H1 (cell line): ENCODE results near the gene ARPP21. TPM values are rescaled to one million over a fixed set of nuclear protein-coding genes. Genes with fewer than 3 reads are reported as not detected.

ENCODE experiments used
- CTCF ChIA-PET: fragments of 300-600 bp; sonication (Branson Sonifier 250); formaldehyde crosslinking; loops from one replicate; lab custom pipeline; 2021; ENCODE audit not compliant: partially characterized antibody; lab: Charles Lee
- POLR2A ChIA-PET: fragments of 300-600 bp; sonication (Branson Sonifier 250); formaldehyde crosslinking; loops from one replicate; lab custom pipeline; 2021; ENCODE audit warnings: inconsistent platforms; ENCODE audit not compliant: partially characterized antibody; lab: Charles Lee
- DNase-seq, 2 experiments: peaks; one replicate each; pipeline versions ENCODE4 v3.0.0 to v3.0.0-alpha.2; 2010 to 2022; ENCODE audit warnings: low spot score in 2 of 2, low read depth in 1 of 2, mixed read lengths in 1 of 2
- FAIRE-seq: peaks from 2 replicates; lab custom pipeline; 2011; peaks lifted over from hg19 to GRCh38; lab: Jason Lieb, UNC
- H2AFZ ChIP-seq: 2 replicates; pipeline ENCODE4 v1.8.1; 2012; ENCODE audit warnings: low read length, inconsistent platforms
- H2AK5ac ChIP-seq: 2 replicates; pipeline ENCODE4 v1.6.1; 2013; ENCODE audit warnings: low read depth, low read length
- H2BK120ac ChIP-seq: replicated peaks from 2 replicates; pipeline ENCODE3; 2013; ENCODE audit warnings: low read depth, low read length, inconsistent platforms
- H2BK12ac ChIP-seq: 2 replicates; pipeline ENCODE4 v1.6.1; 2013; ENCODE audit warnings: low read depth, low read length
- H2BK15ac ChIP-seq: 2 replicates; pipeline ENCODE4 v1.6.1; 2013; ENCODE audit warnings: low read length
- H2BK20ac ChIP-seq: 2 replicates; pipeline ENCODE4 v1.6.1; 2013; ENCODE audit warnings: low read length
- H2BK5ac ChIP-seq: 2 replicates; pipeline ENCODE4 v1.6.1; 2013; ENCODE audit warnings: low read depth, low read length
- H3K14ac ChIP-seq: 2 replicates; pipeline ENCODE4 v1.6.1; 2013; ENCODE audit warnings: inconsistent platforms; ENCODE audit not compliant: insufficient read length
- H3K18ac ChIP-seq: 2 replicates; pipeline ENCODE4 v1.6.1; 2013; ENCODE audit warnings: low read length; ENCODE audit errors: extremely low read depth
- H3K23ac ChIP-seq: 2 replicates; pipeline ENCODE4 v1.6.1; 2013; ENCODE audit warnings: inconsistent platforms; ENCODE audit not compliant: insufficient read length
- H3K23me2 ChIP-seq: 2 replicates; pipeline ENCODE4 v1.6.1; 2013; ENCODE audit warnings: low read depth, low read length
- H3K27ac ChIP-seq: 2 replicates; pipeline ENCODE4 v1.6.1; 2011; ENCODE audit warnings: low read depth, low read length, inconsistent platforms
- H3K27me3 ChIP-seq, 4 experiments: replicated peaks in 1 of 4; 1 replicate in 1 of 4; 2 replicates in 3 of 4; pipeline versions ENCODE4 v1.6.1 to v1.8.1; 2011 to 2013; ENCODE audit warnings: low read length in 3 of 4, mild to moderate bottlenecking in 3 of 4, inconsistent platforms in 2 of 4, mixed read lengths in 2 of 4, moderate library complexity in 1 of 4; ENCODE audit not compliant: control insufficient read depth in 3 of 4, insufficient read depth in 3 of 4; ENCODE audit errors: extremely low read depth in 1 of 4
- H3K36me3 ChIP-seq, 4 experiments: 2 replicates each; pipeline versions ENCODE4 v1.6.1 to v1.8.1; 2011 to 2013; ENCODE audit warnings: mild to moderate bottlenecking in 4 of 4, low read length in 3 of 4, moderate library complexity in 2 of 4, control low read depth in 1 of 4, inconsistent platforms in 1 of 4; ENCODE audit not compliant: insufficient read depth in 4 of 4, control insufficient read depth in 2 of 4
- H3K4ac ChIP-seq: replicated peaks from 2 replicates; pipeline ENCODE3; 2013; ENCODE audit warnings: low read length, low read depth, mixed read lengths, inconsistent platforms; ENCODE audit not compliant: insufficient read length
- H3K4me1 ChIP-seq, 4 experiments: replicated peaks in 1 of 4; 1 replicate in 1 of 4; 2 replicates in 3 of 4; pipeline versions ENCODE4 v1.6.1 to v1.8.1; 2011 to 2013; ENCODE audit warnings: low read length in 3 of 4, inconsistent platforms in 2 of 4, mixed read lengths in 1 of 4; ENCODE audit not compliant: insufficient read depth in 4 of 4, control insufficient read depth in 3 of 4
- H3K4me2 ChIP-seq, 2 experiments: 2 replicates each; pipeline versions ENCODE4 v1.6.1 to v1.8.1; 2011 to 2013; ENCODE audit warnings: low read depth in 2 of 2, low read length in 2 of 2, control low read depth in 1 of 2, inconsistent platforms in 1 of 2, mild to moderate bottlenecking in 1 of 2; ENCODE audit not compliant: insufficient read depth in 1 of 2
- H3K4me3 ChIP-seq, 4 experiments: fragments of 200-600, 300-600 bp in 1 of 4; sonication (generic), shearing (Covaris generic), sonication (Bioruptor Twin) in 1 of 4; 2 replicates each; pipeline versions ENCODE4 v1.5.1 to v1.8.1; 2011 to 2016; ENCODE audit warnings: low read length in 4 of 4, low read depth in 3 of 4, control low read depth in 2 of 4, inconsistent platforms in 2 of 4, mild to moderate bottlenecking in 2 of 4, mixed read lengths in 1 of 4, moderate library complexity in 1 of 4; ENCODE audit not compliant: insufficient read depth in 2 of 4; ENCODE audit errors: extremely low read depth in 1 of 4
- H3K56ac ChIP-seq: replicated peaks from 2 replicates; pipeline ENCODE3; 2013; ENCODE audit warnings: low read depth, mild to moderate bottlenecking, mixed read lengths, low read length, inconsistent platforms; ENCODE audit not compliant: insufficient read length
- H3K79me1 ChIP-seq: 2 replicates; pipeline ENCODE4 v1.6.1; 2013; ENCODE audit warnings: low read depth, low read length, control low read depth
- H3K79me2 ChIP-seq, 2 experiments: 2 replicates each; pipeline versions ENCODE4 v1.6.1 to v1.8.1; 2012 to 2013; ENCODE audit warnings: low read length in 2 of 2, mild to moderate bottlenecking in 2 of 2, inconsistent platforms in 1 of 2; ENCODE audit not compliant: insufficient read depth in 2 of 2, control insufficient read depth in 1 of 2
- H3K9ac ChIP-seq, 4 experiments: replicated peaks in 1 of 4; 1 replicate in 1 of 4; 2 replicates in 3 of 4; pipeline versions ENCODE4 v1.6.1 to v1.8.1; 2011 to 2013; ENCODE audit warnings: low read depth in 3 of 4, low read length in 3 of 4, control low read depth in 2 of 4, mild to moderate bottlenecking in 2 of 4, moderate library complexity in 2 of 4, inconsistent platforms in 1 of 4; ENCODE audit errors: extremely low read depth in 1 of 4
- H3K9me3 ChIP-seq, 2 experiments: 2 replicates each; pipeline versions ENCODE4 v1.6.1 to v1.8.1; 2012 to 2013; ENCODE audit warnings: mild to moderate bottlenecking in 2 of 2, moderate library complexity in 2 of 2, control low read depth in 1 of 2, inconsistent platforms in 1 of 2, low read depth in 1 of 2, low read length in 1 of 2, mixed read lengths in 1 of 2; ENCODE audit not compliant: insufficient read depth in 2 of 2
- H4K20me1 ChIP-seq, 2 experiments: replicated peaks in 1 of 2; 2 replicates each; pipeline versions ENCODE3 to v1.8.1; 2011 to 2013; ENCODE audit warnings: inconsistent platforms in 2 of 2, low read length in 2 of 2, mild to moderate bottlenecking in 1 of 2; ENCODE audit not compliant: insufficient read depth in 2 of 2, control insufficient read depth in 1 of 2
- H4K5ac ChIP-seq: 2 replicates; pipeline ENCODE4 v1.6.1; 2013; ENCODE audit warnings: low read length, low read depth, mixed read lengths, inconsistent platforms; ENCODE audit not compliant: insufficient read length
- H4K8ac ChIP-seq: 2 replicates; pipeline ENCODE4 v1.8.0; 2013; ENCODE audit warnings: mild to moderate bottlenecking, moderate library complexity, low read length, inconsistent platforms; ENCODE audit not compliant: insufficient read depth; ENCODE audit errors: extremely low read depth
- H4K91ac ChIP-seq: replicated peaks from 2 replicates; pipeline ENCODE3; 2013; ENCODE audit warnings: low read length, mixed read lengths, inconsistent platforms; ENCODE audit not compliant: insufficient read length
- SRF ChIP-seq: IDR thresholded peaks from 2 replicates; pipeline ENCODE4 v1.6.1; 2011; ENCODE audit warnings: mild to moderate bottlenecking, low read depth, low read length, moderate library complexity
- WGBS, 2 experiments: shearing (Covaris generic) in 1 of 2; methylation state at CpG; one replicate each; pipeline versions ENCODE4 v1.1.6 to v1.1.7; 2013 to 2015; ENCODE audit warnings: low lambda C conversion rate in 2 of 2, mixed read lengths in 2 of 2, inconsistent platforms in 1 of 2, low coverage in 1 of 2, missing lambda C conversion rate in 1 of 2; ENCODE audit not compliant: insufficient replicate concordance in 2 of 2, insufficient coverage in 1 of 2, insufficient read length in 1 of 2; ENCODE audit errors: extremely low coverage in 1 of 2, missing lambda C conversion rate in 1 of 2; 5-methylcytosine and 5-hydroxymethylcytosine counted together
- polyA plus RNA-seq, 7 experiments: library from polyadenylated mRNA; depleted of rRNA in 3 of 7; stranded (reverse) in 5 of 7; unstranded in 2 of 7; fragments of >200 nt in 5 of 7; fragments of 200-250 nt in 2 of 7; gene quantifications; 1 replicate in 5 of 7; 2 replicates in 1 of 7; 4 replicates in 1 of 7; pipeline versions ENCODE4 v1.2.1 to v1.2.3, GENCODE V29; 2011 to 2013; ENCODE audit warnings: missing spikeins in 2 of 7, mixed read lengths in 2 of 7
- total RNA-seq: library from RNA; stranded (reverse); fragmentation: NEBNext Ultra II Directional; extraction: Animal tissue kit (Norgen Biotek cat#: 25700); gene quantifications from 2 replicates; pipeline ENCODE4 v1.2.1, GENCODE V29; 2021

Gene ARPP21
- total and polyA plus RNA-seq, 2 of the 8 experiments (the other 6 are each of a cell fraction or from before 2014, with no cell fraction given) = not detected

DNA sequence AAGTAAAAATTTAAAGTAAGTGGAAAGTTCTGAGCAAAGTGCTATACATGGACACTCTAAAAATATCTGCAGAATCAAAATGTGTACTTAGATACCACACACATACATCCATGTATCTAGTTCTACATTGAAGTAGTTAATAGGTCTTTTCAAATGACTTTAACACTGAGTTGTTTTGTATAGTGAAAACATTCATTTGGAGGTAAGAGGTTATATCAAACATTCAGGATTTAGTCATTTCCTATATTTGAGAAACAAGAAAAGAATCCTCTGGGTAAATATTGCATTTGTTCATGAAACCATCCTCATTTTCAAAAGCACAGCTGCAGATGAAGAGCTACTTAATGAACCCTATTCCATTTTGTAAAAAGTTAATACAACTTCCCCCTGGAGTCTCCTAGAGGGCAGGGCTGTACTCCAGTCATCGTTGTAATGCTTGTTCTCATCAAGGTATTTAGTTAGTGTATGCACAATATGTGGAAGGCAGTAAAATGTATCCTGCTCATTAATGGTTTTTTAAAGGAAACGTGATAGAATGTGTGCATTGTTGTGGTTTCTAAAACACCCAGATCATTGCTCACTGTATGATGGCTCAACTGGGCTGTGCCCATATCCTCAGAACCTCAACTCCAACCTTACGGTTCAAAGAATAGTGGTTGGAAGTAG, 26.2 kb downstream of the ARPP21 start:
- Histone ChIP-seq H3K4me3 (no peak overlapping the region), H3K9ac (no peak overlapping the region), H3K27me3 (no peaks in the 10 kb centered on the region), H4K5ac (no peak overlapping the region), H3K18ac (no peak overlapping the region), H2BK15ac (no peak overlapping the region), H3K79me1 (no peaks in the 10 kb centered on the region), H3K9me3 (no peaks in the 10 kb centered on the region), H2BK20ac (no peak overlapping the region), H2BK12ac (no peak overlapping the region), H3K4me2 (no peak overlapping the region), H2BK120ac (no peak overlapping the region), H2AK5ac (no peak overlapping the region), H3K36me3 (no peaks in the 10 kb centered on the region), H4K20me1 (no peaks in the 10 kb centered on the region), H3K23me2 (no peaks in the 10 kb centered on the region), H3K4me1 (no peaks in the 10 kb centered on the region; a peak in 1 of 7 replicates), H3K14ac (no peak overlapping the region), H4K91ac (no peak overlapping the region), H3K4ac (no peak overlapping the region), H4K8ac (no peak overlapping the region), H3K27ac (no peak overlapping the region), H2BK5ac (no peak overlapping the region), H3K56ac (no peak overlapping the region), H3K23ac (no peak overlapping the region), H2AFZ (no peak overlapping the region), H3K79me2 (no peaks in the 10 kb centered on the region)
- FAIRE-seq (no peak), DNase-seq (no peak)
- CTCF ChIA-PET = interaction anchor here (0.7 to 1.3 kb wide), 3 partner anchors 9 to 268 kb away, joined by 3 to 4 read pairs (median 4); no protein-coding TSS in a partner anchor
- POLR2A ChIA-PET = no interaction called here
- WGBS, 2 experiments = 94% methylated on average over 3 of the region's 3 CpGs; no CpG with 5 or more reads in 1 of the 2 experiments
- no peak for TF ChIP-seq SRF
